Omental fat pad (tissue), 4 donors: Measurements from ENCODE around the gene CAMSAP1. TPM values are rescaled to one million over a fixed set of nuclear protein-coding genes. Genes with fewer than 3 reads are reported as not detected.
"Not testable (repeated sequence)": the region's sequence is repeated elsewhere in the genome, so short reads cannot be mapped to it uniquely, and the experiment has no call there.

Experiments used
- ATAC-seq: fragments of 150-250 bp; one replicate; pipeline ENCODE4 v1.9.1; 2016; ENCODE audit warnings: mild to moderate bottlenecking, moderate library complexity; ENCODE audit not compliant: low FRiP score
- DNase-seq: peaks from one replicate; pipeline ENCODE4 v3.0.0-alpha.2; 2019; ENCODE audit warnings: low spot score
- total RNA-seq, 4 donors: library from RNA; depleted of rRNA; stranded (reverse); fragments of >200 nt; gene quantifications; one replicate each; pipeline ENCODE4 v1.1.0, GENCODE V29; 2016
- TF ChIP-seq, protein P1 (sequence below), 3 donors: fragments of 450-650 bp; IDR thresholded peaks; one replicate each; pipeline ENCODE4 v1.5.1; 2016 to 2017; ENCODE audit warnings: antibody characterized with exemption in 3 of 3, mild to moderate bottlenecking in 3 of 3, moderate library complexity in 2 of 3

Gene CAMSAP1
- total RNA-seq, 4 donors from 2014 or later: 22.3 to 52.5 (median 33.2) TPM

GRCh38 chr9:135921749-135922310 is 14.5 kb upstream of the CAMSAP1 start:
- DNase-seq: no peak
- ATAC-seq: no peak
- TF ChIP-seq, protein P1, sequence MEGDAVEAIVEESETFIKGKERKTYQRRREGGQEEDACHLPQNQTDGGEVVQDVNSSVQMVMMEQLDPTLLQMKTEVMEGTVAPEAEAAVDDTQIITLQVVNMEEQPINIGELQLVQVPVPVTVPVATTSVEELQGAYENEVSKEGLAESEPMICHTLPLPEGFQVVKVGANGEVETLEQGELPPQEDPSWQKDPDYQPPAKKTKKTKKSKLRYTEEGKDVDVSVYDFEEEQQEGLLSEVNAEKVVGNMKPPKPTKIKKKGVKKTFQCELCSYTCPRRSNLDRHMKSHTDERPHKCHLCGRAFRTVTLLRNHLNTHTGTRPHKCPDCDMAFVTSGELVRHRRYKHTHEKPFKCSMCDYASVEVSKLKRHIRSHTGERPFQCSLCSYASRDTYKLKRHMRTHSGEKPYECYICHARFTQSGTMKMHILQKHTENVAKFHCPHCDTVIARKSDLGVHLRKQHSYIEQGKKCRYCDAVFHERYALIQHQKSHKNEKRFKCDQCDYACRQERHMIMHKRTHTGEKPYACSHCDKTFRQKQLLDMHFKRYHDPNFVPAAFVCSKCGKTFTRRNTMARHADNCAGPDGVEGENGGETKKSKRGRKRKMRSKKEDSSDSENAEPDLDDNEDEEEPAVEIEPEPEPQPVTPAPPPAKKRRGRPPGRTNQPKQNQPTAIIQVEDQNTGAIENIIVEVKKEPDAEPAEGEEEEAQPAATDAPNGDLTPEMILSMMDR (IDR thresholded peaks at IDR 0.05): no peak

DNA sequence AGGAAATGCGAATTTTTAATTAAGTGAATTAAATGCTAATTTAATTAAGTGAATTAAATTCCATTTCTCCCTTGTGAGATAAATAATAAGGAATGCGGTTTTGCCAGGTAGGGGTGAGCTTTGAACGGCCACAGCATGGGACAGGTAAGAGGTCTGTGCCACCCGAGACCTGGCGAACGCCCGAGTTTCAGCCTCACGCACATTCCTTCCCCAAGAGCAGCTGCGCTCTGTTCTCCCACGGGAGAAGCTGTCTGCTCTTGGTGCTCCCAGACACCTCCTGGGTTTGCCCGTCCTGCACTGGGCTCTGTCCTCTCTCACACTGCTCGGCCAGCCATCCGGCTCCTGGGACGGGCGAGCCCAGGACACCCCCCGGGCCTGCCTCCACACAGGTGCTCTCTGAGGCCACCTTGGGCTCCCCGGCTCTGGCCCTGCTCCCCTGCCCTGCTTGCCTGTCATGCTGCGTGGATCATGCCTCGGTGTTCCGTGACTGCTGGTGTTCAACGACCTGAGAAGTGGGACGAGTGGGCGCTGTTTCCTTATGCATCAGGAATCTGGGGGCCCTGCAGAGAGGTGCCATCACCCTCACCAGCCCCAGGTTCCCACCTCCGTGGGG is 13.7 kb upstream of the CAMSAP1 start:
- DNase-seq (no peak), ATAC-seq (no peak)

DNA sequence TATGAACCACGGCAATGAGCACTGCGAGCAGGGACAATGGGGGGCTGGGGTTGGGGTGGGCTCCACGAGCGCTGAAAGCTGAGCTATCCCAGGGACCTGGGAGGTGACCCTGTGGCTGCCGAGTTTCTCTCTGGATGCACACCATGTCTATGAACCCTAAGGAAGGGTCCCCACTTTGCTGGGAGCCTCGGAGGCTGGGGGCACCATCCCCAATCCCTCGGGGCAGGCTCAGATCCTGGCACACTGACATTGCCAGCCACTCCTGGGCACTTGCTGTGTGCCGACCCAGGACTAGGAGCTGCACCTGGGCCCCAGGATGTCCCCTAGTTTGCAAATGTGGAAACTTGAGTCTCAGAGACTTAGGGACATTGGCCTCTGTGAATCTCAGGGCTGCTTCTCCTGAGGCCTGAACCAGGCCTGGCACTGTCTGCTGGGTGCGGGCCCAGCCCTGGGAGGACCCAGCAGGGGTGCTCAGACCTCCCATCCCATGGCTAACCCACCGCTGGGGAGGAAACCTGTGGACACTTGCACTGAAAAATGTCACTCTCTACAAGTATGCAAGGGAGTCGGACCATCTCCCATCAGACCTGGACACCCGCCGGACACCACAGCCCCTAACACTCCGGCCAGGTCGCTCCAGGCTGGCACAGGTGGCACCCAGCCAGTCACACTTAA is 13.0 kb upstream of the CAMSAP1 start:
- TF ChIP-seq, protein P1 (IDR thresholded peaks at IDR 0.05): no peak
- ATAC-seq (no peak), DNase-seq (no peak)

More for the DNA sequence above, 13.7 kb upstream of the CAMSAP1 start:
- TF ChIP-seq, protein P1 (IDR thresholded peaks at IDR 0.05): no peak

DNA sequence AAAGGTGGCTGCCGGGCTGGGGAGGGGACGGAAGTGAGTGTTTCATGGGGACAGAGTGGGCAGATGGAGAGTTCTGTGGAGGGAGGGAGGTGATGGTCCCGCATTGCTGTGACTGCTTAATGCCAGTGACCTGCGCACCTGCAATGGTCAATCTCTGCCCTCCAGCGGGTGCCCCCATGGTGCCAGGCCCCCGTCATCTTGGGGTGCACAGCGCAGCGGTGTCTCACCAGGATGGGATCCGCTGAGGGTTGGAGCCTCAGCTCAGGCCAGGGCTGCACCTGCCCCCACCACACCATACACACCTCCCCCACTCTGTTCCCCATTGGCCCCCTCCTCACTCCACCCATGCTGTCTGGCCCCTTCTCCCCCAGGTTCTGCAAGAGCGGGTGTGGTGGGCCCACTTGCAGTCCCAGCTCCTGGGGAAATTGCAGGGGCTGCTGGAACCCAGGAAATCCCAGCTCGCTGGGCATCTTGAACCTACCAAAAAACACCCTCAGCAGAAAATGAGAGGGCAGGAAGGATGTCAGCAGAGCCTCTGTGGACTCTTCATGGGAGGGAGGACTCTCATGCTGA is 12.1 kb upstream of the CAMSAP1 start:
- TF ChIP-seq, protein P1 (IDR thresholded peaks at IDR 0.05): no peak
- no peak for ATAC-seq
- DNase-seq: no peak

DNA sequence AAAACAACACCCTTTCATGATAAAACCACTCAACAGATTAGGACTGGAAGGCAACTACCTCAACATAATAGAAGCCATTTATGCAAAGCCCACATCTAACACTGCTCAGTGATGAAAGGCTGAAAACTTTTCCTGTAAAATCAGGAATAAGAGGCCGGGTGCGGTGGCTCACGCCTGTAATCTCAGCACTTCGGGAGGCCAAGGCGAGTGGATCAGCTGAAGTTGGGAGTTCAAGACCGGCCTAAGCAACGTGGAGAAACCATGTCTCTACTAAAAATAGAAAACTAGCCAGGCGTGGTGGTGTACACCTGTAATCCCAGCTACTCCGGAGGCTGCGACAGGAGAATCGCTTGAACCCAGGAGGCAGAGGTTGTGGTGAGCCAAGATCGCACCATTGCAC is 8.9 kb upstream of the CAMSAP1 start:
- ATAC-seq, DNase-seq: not testable (repeated sequence)

DNA sequence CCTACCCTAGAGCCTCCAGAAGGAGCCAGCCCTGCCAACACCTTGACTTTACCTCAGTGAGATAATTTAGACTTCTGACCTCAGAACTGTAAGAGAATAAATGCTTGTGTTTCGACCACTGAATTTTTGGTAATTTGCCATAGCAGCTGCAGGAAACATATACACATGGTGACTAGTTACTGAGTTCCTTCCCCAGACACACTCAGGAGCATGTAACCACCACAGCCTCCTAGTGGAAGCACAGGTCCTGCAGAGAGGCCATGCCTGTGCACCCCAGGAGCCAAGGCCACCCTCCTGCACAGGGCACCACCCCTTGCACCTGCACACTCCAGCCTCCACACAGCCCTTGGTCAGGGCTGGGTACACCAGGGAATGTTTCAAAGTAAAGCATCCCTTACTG is 7.6 kb upstream of the CAMSAP1 start:
- no peak for DNase-seq
- ATAC-seq: no peak
- TF ChIP-seq, protein P1 (IDR thresholded peaks at IDR 0.05): no peak

DNA sequence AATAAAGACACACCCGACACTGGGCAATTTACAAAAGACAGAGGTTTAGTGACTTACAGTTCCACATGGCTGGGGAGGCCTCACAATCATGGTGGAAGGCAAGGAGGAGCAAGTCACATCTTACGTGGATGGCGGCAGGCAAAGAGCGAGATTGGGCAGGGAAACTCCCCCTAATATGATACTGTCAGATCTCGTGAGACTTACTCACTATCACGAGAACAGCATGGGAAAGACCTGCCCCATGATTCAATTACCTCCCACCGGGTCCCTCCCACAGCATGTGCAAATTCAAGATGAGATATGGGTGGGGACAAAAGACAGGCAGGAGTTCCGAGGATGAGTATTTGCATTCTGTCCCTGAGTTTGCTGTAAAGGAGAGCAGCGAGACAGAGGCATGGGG is 3.9 kb upstream of the CAMSAP1 start:
- not testable (repeated sequence) for DNase-seq, ATAC-seq

- TF ChIP-seq, protein P1 (IDR thresholded peaks at IDR 0.05): no peak
- no peak for DNase-seq
- no peak for ATAC-seq
These were observed 3.4 kb upstream of the CAMSAP1 start for GRCh38 chr9:135910757-135911156.
